Measurements from ENCODE around the gene ARHGEF5.
"Not testable (repeated sequence)": the region's sequence is repeated elsewhere in the genome, so short reads cannot be mapped to it uniquely, and the experiment has no call there.

DNA sequence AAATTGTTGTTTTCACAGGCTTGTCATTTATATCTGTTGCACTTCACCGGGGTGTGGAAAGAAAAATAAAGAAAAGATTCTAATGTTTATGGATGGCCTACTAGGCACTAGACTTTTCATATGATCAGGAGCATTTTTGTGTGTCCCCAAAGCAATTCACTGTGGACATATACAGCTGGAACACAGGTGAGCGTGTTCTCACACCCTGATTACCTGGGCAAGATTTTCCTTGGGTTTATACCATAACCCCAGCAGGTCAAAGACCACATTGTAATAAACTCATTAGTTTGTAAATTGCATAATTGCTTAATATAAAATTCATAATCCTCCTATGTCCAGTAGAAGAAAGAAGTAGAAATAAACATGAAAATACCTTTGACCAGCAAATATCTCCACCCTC, 44.0 kb upstream of the ARHGEF5 start:
- TF ChIP-seq, protein P1, sequence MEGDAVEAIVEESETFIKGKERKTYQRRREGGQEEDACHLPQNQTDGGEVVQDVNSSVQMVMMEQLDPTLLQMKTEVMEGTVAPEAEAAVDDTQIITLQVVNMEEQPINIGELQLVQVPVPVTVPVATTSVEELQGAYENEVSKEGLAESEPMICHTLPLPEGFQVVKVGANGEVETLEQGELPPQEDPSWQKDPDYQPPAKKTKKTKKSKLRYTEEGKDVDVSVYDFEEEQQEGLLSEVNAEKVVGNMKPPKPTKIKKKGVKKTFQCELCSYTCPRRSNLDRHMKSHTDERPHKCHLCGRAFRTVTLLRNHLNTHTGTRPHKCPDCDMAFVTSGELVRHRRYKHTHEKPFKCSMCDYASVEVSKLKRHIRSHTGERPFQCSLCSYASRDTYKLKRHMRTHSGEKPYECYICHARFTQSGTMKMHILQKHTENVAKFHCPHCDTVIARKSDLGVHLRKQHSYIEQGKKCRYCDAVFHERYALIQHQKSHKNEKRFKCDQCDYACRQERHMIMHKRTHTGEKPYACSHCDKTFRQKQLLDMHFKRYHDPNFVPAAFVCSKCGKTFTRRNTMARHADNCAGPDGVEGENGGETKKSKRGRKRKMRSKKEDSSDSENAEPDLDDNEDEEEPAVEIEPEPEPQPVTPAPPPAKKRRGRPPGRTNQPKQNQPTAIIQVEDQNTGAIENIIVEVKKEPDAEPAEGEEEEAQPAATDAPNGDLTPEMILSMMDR (IDR thresholded peaks at IDR 0.05; ENCODE audit: borderline replicate concordance, extremely low read depth, low read length, poor library complexity, severe bottlenecking), result not testable (repeated sequence)
- TF ChIP-seq EZH2 (IDR thresholded peaks at IDR 0.05; ENCODE audit: borderline replicate concordance, low read depth, low read length, severe bottlenecking), result not testable (repeated sequence)
